Neural cell (in vitro differentiated cells): ENCODE data around the gene BTBD18. TPM values are rescaled to one million over a fixed set of nuclear protein-coding genes. Genes with fewer than 3 reads are reported as not detected.

Experiments used
- H2AFZ ChIP-seq: fragments of 200-600, 300-800 bp; sonication (generic), shearing (Covaris generic); 2 replicates; pipeline ENCODE4 v1.6.0; 2014; ENCODE audit warnings: low read depth, mild to moderate bottlenecking, antibody characterized with exemption, low read length, moderate library complexity
- H3F3A ChIP-seq: fragments of 200-600 bp; shearing (Covaris generic); 2 replicates; pipeline ENCODE4 v1.6.1; 2016; ENCODE audit warnings: mild to moderate bottlenecking, moderate library complexity, mixed read lengths, antibody characterized with exemption, low read length; ENCODE audit not compliant: insufficient read depth, poor library complexity, severe bottlenecking
- H3K27ac ChIP-seq: fragments of 200-600, 300-800 bp; sonication (generic), shearing (Covaris generic); 2 replicates; pipeline ENCODE4 v1.5.1; 2014; ENCODE audit warnings: mild to moderate bottlenecking, low read length, moderate library complexity
- H3K27me3 ChIP-seq: fragments of 300-800, 200-600 bp; sonication (generic), shearing (Covaris generic); 2 replicates; pipeline ENCODE4 v1.6.0; 2014; ENCODE audit warnings: mild to moderate bottlenecking, low read depth, low read length, moderate library complexity; ENCODE audit not compliant: insufficient read depth
- H3K36me3 ChIP-seq: fragments of 300-800, 200-600 bp; sonication (generic), shearing (Covaris generic); 2 replicates; pipeline ENCODE4 v1.5.1; 2014; ENCODE audit warnings: mild to moderate bottlenecking, antibody characterized with exemption, low read length, moderate library complexity; ENCODE audit not compliant: insufficient read depth
- H3K4me2 ChIP-seq: fragments of 300-800, 200-600 bp; sonication (generic), shearing (Covaris generic); 2 replicates; pipeline ENCODE4 v1.6.0; 2014; ENCODE audit warnings: mild to moderate bottlenecking, low read length
- H3K4me3 ChIP-seq: fragments of 300-800, 200-600 bp; sonication (generic), shearing (Covaris generic); 2 replicates; pipeline ENCODE4 v1.5.1; 2014; ENCODE audit warnings: mild to moderate bottlenecking, low read length, moderate library complexity
- H3K79me2 ChIP-seq: fragments of 200-600 bp; shearing (Covaris generic); replicated peaks from 2 replicates; pipeline ENCODE4 v1.6.0; 2014; ENCODE audit warnings: mild to moderate bottlenecking, low read length, moderate library complexity; ENCODE audit not compliant: insufficient read depth
- H3K9ac ChIP-seq: fragments of 300-800, 200-600 bp; sonication (generic), shearing (Covaris generic); 2 replicates; pipeline ENCODE4 v1.6.1; 2016; ENCODE audit warnings: mild to moderate bottlenecking, low read length, mixed read lengths
- H3K9me2 ChIP-seq: fragments of 200-600 bp; shearing (Covaris generic); 2 replicates; pipeline ENCODE4 v1.6.1; 2016; ENCODE audit warnings: mild to moderate bottlenecking, low read length, mixed read lengths; ENCODE audit not compliant: insufficient read depth
- H3K9me3 ChIP-seq: fragments of 200-600, 300-800 bp; sonication (generic), shearing (Covaris generic); 2 replicates; pipeline ENCODE4 v1.6.1; 2016; ENCODE audit warnings: mild to moderate bottlenecking, mixed run types, low read length, moderate library complexity, mixed read lengths
- H4K20me1 ChIP-seq: fragments of 200-600 bp; shearing (Covaris generic); 2 replicates; pipeline ENCODE4 v1.6.1; 2016; ENCODE audit warnings: mild to moderate bottlenecking, mixed run types; ENCODE audit not compliant: insufficient read depth
- EP300 ChIP-seq: fragments of 450-650 bp; conservative IDR thresholded peaks from 2 replicates; pipeline ENCODE4 v1.6.1; 2014; ENCODE audit warnings: antibody characterized with exemption, mild to moderate bottlenecking, moderate library complexity; ENCODE audit not compliant: poor library complexity, severe bottlenecking
- EZH2 ChIP-seq: fragments of 200-600, 300-800 bp; shearing (Covaris generic), sonication (generic); IDR thresholded peaks from 2 replicates; pipeline ENCODE4 v1.6.1; 2014; ENCODE audit warnings: antibody characterized with exemption, low read length, borderline replicate concordance, mild to moderate bottlenecking; ENCODE audit not compliant: insufficient read depth, poor library complexity, severe bottlenecking
- MXI1 ChIP-seq: fragments of 450-650 bp; conservative IDR thresholded peaks from 2 replicates; pipeline ENCODE4 v1.6.1; 2014; ENCODE audit warnings: antibody characterized with exemption, mild to moderate bottlenecking; ENCODE audit not compliant: poor library complexity, severe bottlenecking
- POLR2AphosphoS5 ChIP-seq: IDR thresholded peaks from 2 replicates; pipeline ENCODE4 v1.6.1; 2012
- RAD21 ChIP-seq: fragments of 450-650 bp; conservative IDR thresholded peaks from 2 replicates; pipeline ENCODE4 v1.6.1; 2014; ENCODE audit warnings: antibody characterized with exemption, mild to moderate bottlenecking, moderate library complexity
- REST ChIP-seq: IDR thresholded peaks from 2 replicates; pipeline ENCODE4 v1.6.1; 2012; ENCODE audit warnings: borderline replicate concordance
- SMC3 ChIP-seq: fragments of 450-650 bp; conservative IDR thresholded peaks from 2 replicates; pipeline ENCODE4 v1.6.1; 2014; ENCODE audit warnings: antibody characterized with exemption, mild to moderate bottlenecking, moderate library complexity; ENCODE audit not compliant: poor library complexity
- TAF1 ChIP-seq: IDR thresholded peaks from 2 replicates; pipeline ENCODE4 v1.6.1; 2012; ENCODE audit warnings: low read depth
- polyA plus RNA-seq: library from polyadenylated mRNA; depleted of rRNA; stranded (reverse); fragments of >200 nt; gene quantifications from 2 replicates; pipeline ENCODE4 v1.2.3, GENCODE V29; 2014
- TF ChIP-seq, protein P1 (sequence below): fragments of 450-650 bp; IDR thresholded peaks from 2 replicates; pipeline ENCODE4 v1.5.1; 2014; ENCODE audit warnings: antibody characterized with exemption, mild to moderate bottlenecking, moderate library complexity; ENCODE audit not compliant: poor library complexity, severe bottlenecking

BTBD18 gene
- polyA plus RNA-seq, 1 donor from 2014 or later, result not detected

DNA sequence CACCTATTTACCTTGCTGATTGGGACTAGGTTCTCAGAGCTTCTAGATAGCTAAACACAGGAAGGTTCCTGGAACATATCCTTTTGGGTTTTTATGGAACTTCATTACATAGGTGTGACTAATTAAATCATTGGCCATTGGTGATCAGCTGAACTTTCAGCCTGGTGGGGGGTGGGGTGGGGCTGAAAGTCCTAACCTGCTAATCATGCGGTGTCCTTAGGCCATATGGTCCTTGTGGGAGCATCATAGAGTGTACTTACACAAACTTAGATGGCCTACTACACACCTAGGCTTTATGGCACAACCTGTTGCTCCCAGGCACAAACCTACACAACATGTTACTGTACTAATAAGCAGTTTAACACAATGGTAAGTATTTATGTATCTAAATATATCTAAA, 19.0 kb downstream of the BTBD18 start:
- Histone ChIP-seq H3K4me3 (no peak overlapping the region), H3K27ac (no peak overlapping the region), H4K20me1 (no peaks in the 10 kb centered on the region), H3K9me2 (no peaks in the 10 kb centered on the region), H3K4me2 (no peak overlapping the region), H3K27me3 (no peaks in the 10 kb centered on the region), H2AFZ (no peak overlapping the region), H3K36me3 (no peaks in the 10 kb centered on the region), H3F3A (no peaks in the 10 kb centered on the region), H3K9me3 (no peaks in the 10 kb centered on the region), H3K79me2 (peaks cover 20% of the 10 kb centered on the region), H3K9ac (no peak overlapping the region)
- TF ChIP-seq, protein P1, sequence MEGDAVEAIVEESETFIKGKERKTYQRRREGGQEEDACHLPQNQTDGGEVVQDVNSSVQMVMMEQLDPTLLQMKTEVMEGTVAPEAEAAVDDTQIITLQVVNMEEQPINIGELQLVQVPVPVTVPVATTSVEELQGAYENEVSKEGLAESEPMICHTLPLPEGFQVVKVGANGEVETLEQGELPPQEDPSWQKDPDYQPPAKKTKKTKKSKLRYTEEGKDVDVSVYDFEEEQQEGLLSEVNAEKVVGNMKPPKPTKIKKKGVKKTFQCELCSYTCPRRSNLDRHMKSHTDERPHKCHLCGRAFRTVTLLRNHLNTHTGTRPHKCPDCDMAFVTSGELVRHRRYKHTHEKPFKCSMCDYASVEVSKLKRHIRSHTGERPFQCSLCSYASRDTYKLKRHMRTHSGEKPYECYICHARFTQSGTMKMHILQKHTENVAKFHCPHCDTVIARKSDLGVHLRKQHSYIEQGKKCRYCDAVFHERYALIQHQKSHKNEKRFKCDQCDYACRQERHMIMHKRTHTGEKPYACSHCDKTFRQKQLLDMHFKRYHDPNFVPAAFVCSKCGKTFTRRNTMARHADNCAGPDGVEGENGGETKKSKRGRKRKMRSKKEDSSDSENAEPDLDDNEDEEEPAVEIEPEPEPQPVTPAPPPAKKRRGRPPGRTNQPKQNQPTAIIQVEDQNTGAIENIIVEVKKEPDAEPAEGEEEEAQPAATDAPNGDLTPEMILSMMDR, result no peak
- no peak for TF ChIP-seq TAF1
- TF ChIP-seq REST, result no peak
- no peak for TF ChIP-seq RAD21
- no peak for TF ChIP-seq MXI1
- no peak for TF ChIP-seq EP300
- TF ChIP-seq POLR2AphosphoS5, result no peak
- no peak for TF ChIP-seq SMC3
- TF ChIP-seq EZH2, result no peak

GRCh38 chr11:57729479-57729878, 22.1 kb downstream of the BTBD18 start:
- Histone ChIP-seq H3F3A (no peaks in the 10 kb centered on the region), H3K36me3 (no peaks in the 10 kb centered on the region), H3K27me3 (no peaks in the 10 kb centered on the region), H3K9me3 (no peaks in the 10 kb centered on the region), H3K4me3 (no peak overlapping the region), H3K27ac (no peak overlapping the region), H4K20me1 (no peaks in the 10 kb centered on the region), H3K4me2 (no peak overlapping the region), H3K79me2 (peaks cover 20% of the 10 kb centered on the region), H2AFZ (no peak overlapping the region), H3K9ac (no peak overlapping the region), H3K9me2 (no peaks in the 10 kb centered on the region)
- no peak for TF ChIP-seq MXI1
- TF ChIP-seq EZH2, result no peak
- TF ChIP-seq TAF1, result no peak
- TF ChIP-seq, protein P1, result no peak
- no peak for TF ChIP-seq SMC3
- no peak for TF ChIP-seq EP300
- no peak for TF ChIP-seq RAD21
- TF ChIP-seq REST, result no peak
- TF ChIP-seq POLR2AphosphoS5, result no peak
